Breast epithelium (tissue), 3 donors: Measurements from ENCODE around the gene FMC1.

Source experiments
- POLR2A ChIP-seq: fragments of 450-650 bp; IDR thresholded peaks from one replicate; pipeline ENCODE4 v1.6.1; 2016; ENCODE audit warnings: antibody characterized with exemption, mild to moderate bottlenecking, moderate library complexity
- POLR2AphosphoS5 ChIP-seq, 3 donors: sonication (generic); formaldehyde crosslinking; IDR thresholded peaks; one replicate each; pipeline ENCODE4 v1.6.1; 2017; ENCODE audit warnings: antibody characterized with exemption in 3 of 3
- TF ChIP-seq, protein P1 (sequence below), 3 donors: fragments of 450-650 bp; IDR thresholded peaks; one replicate each; pipeline ENCODE4 v1.5.1; 2016 to 2017; ENCODE audit warnings: antibody characterized with exemption in 3 of 3, mild to moderate bottlenecking in 3 of 3, moderate library complexity in 3 of 3

DNA sequence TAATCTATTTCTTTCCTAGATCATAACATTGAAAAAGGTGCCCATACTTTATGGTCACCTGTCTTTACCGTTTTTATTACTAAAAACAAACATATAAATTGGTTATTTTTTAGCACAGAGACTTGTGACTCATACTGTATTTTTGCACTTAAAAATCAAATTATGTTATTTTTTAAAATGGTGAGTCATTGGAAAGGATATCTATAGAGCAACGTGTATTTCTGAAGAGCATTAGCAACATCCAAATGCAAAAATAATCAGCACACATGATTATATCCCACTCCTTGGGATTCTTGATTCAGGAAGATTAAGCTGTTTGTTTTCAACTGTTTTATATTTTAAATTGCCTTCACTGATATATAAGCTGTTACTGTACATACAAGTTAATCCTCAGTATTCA lies 40.7 kb upstream of the FMC1 start:
- no peak for TF ChIP-seq POLR2A
- TF ChIP-seq, protein P1, sequence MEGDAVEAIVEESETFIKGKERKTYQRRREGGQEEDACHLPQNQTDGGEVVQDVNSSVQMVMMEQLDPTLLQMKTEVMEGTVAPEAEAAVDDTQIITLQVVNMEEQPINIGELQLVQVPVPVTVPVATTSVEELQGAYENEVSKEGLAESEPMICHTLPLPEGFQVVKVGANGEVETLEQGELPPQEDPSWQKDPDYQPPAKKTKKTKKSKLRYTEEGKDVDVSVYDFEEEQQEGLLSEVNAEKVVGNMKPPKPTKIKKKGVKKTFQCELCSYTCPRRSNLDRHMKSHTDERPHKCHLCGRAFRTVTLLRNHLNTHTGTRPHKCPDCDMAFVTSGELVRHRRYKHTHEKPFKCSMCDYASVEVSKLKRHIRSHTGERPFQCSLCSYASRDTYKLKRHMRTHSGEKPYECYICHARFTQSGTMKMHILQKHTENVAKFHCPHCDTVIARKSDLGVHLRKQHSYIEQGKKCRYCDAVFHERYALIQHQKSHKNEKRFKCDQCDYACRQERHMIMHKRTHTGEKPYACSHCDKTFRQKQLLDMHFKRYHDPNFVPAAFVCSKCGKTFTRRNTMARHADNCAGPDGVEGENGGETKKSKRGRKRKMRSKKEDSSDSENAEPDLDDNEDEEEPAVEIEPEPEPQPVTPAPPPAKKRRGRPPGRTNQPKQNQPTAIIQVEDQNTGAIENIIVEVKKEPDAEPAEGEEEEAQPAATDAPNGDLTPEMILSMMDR (IDR thresholded peaks at IDR 0.05), result no peak
- TF ChIP-seq POLR2AphosphoS5 (IDR thresholded peaks at IDR 0.05), result no peak
